SK-N-SH treated with all-trans-retinoic acid at 6 μM for 48 hours (cell line): ENCODE measurements around the gene EMSY.

Experiments used
- ATAC-seq: fragments of 200-7000 bp; cut with Tn5 transposase; 3 replicates; pipeline ENCODE4 v1.9.1; 2020; ENCODE audit warnings: mild to moderate bottlenecking, moderate library complexity
- ARNTL ChIP-seq: fragments of 450-650 bp; formaldehyde crosslinking; IDR thresholded peaks from 2 replicates; pipeline ENCODE4 v1.5.0; 2020; ENCODE audit warnings: low read depth, mild to moderate bottlenecking, moderate library complexity, borderline replicate concordance
- BACH2 ChIP-seq: fragments of 250-450 bp; sonication (Bioruptor Pico); IDR thresholded peaks from 2 replicates; pipeline ENCODE4 v1.9.0; 2021; ENCODE audit warnings: mild to moderate bottlenecking, borderline replicate concordance
- CSDC2 ChIP-seq: fragments of 250-450 bp; sonication (Bioruptor Pico); IDR thresholded peaks from 2 replicates; pipeline ENCODE4 v1.5.0; 2020; ENCODE audit warnings: mild to moderate bottlenecking, moderate library complexity
- CSRNP3 ChIP-seq: fragments of 250-450 bp; sonication (Bioruptor Pico); IDR thresholded peaks from 2 replicates; pipeline ENCODE4 v1.5.1; 2021; ENCODE audit warnings: mild to moderate bottlenecking, moderate library complexity
- ESRRG ChIP-seq: fragments of 250-450 bp; sonication (Bioruptor Pico); IDR thresholded peaks from 2 replicates; pipeline ENCODE4 v1.6.1; 2021; ENCODE audit warnings: mild to moderate bottlenecking
- GLIS3 ChIP-seq: fragments of 250-450 bp; sonication (Bioruptor Pico); IDR thresholded peaks from 2 replicates; pipeline ENCODE4 v1.5.0; 2020; ENCODE audit warnings: mild to moderate bottlenecking, moderate library complexity
- OSR1 ChIP-seq: fragments of 250-450 bp; sonication (Bioruptor Pico); IDR thresholded peaks from 2 replicates; pipeline ENCODE4 v1.8.0; 2022; ENCODE audit warnings: moderate library complexity, mild to moderate bottlenecking, inconsistent platforms
- PATZ1 ChIP-seq: fragments of 250-450 bp; sonication (Bioruptor Pico); IDR thresholded peaks from 2 replicates; pipeline ENCODE4 v1.8.0; 2020; ENCODE audit warnings: mild to moderate bottlenecking, moderate library complexity, borderline replicate concordance
- POU6F1 ChIP-seq: fragments of 250-450 bp; sonication (Bioruptor Pico); IDR thresholded peaks from 2 replicates; pipeline ENCODE4 v1.8.0; 2021; ENCODE audit warnings: low read depth, mild to moderate bottlenecking, moderate library complexity, borderline replicate concordance
- PPARA ChIP-seq: fragments of 250-450 bp; sonication (Bioruptor Pico); IDR thresholded peaks from 2 replicates; pipeline ENCODE4 v1.5.0; 2020; ENCODE audit warnings: mild to moderate bottlenecking, borderline replicate concordance
- SNAI2 ChIP-seq: fragments of 250-450 bp; sonication (Bioruptor Pico); IDR thresholded peaks from 2 replicates; pipeline ENCODE4 v1.5.0; 2020; ENCODE audit warnings: mild to moderate bottlenecking, moderate library complexity
- TCF4 ChIP-seq: fragments of 250-450 bp; sonication (Bioruptor Pico); IDR thresholded peaks from 2 replicates; pipeline ENCODE4 v1.8.0; 2021; ENCODE audit warnings: mild to moderate bottlenecking, moderate library complexity, borderline replicate concordance
- TOX ChIP-seq: fragments of 250-450 bp; sonication (Bioruptor Pico); IDR thresholded peaks from 2 replicates; pipeline ENCODE4 v1.8.0; 2021; ENCODE audit warnings: mild to moderate bottlenecking, moderate library complexity, borderline replicate concordance
- ZC3H10 ChIP-seq: fragments of 250-450 bp; sonication (Bioruptor Pico); IDR thresholded peaks from 2 replicates; pipeline ENCODE4 v1.5.1; 2021; ENCODE audit warnings: mild to moderate bottlenecking, moderate library complexity
- ZFP3 ChIP-seq: fragments of 250-450 bp; sonication (Bioruptor Pico); IDR thresholded peaks from 2 replicates; pipeline ENCODE4 v1.5.0; 2020; ENCODE audit warnings: mild to moderate bottlenecking, moderate library complexity
- ZFP30 ChIP-seq: fragments of 450-650 bp; formaldehyde crosslinking; IDR thresholded peaks from 2 replicates; pipeline ENCODE4 v1.5.0; 2022; ENCODE audit warnings: mild to moderate bottlenecking, moderate library complexity
- ZNF565 ChIP-seq: fragments of 450-650 bp; formaldehyde crosslinking; conservative IDR thresholded peaks from 2 replicates; pipeline ENCODE4 v1.5.0; 2020; ENCODE audit warnings: low read depth, mild to moderate bottlenecking, moderate library complexity
- ZNF70 ChIP-seq: fragments of 450-650 bp; formaldehyde crosslinking; IDR thresholded peaks from 2 replicates; pipeline ENCODE4 v1.5.0; 2020; ENCODE audit warnings: mild to moderate bottlenecking, moderate library complexity
- ZNF8 ChIP-seq: fragments of 450-650 bp; formaldehyde crosslinking; IDR thresholded peaks from 2 replicates; pipeline ENCODE4 v1.5.0; 2020; ENCODE audit warnings: mild to moderate bottlenecking, moderate library complexity
- TF ChIP-seq, protein P1 (sequence below): fragments of 250-450 bp; sonication (Bioruptor Pico); IDR thresholded peaks from 2 replicates; pipeline ENCODE4 v1.5.1; 2020; ENCODE audit warnings: low read depth, mild to moderate bottlenecking, moderate library complexity

EMSY gene

DNA sequence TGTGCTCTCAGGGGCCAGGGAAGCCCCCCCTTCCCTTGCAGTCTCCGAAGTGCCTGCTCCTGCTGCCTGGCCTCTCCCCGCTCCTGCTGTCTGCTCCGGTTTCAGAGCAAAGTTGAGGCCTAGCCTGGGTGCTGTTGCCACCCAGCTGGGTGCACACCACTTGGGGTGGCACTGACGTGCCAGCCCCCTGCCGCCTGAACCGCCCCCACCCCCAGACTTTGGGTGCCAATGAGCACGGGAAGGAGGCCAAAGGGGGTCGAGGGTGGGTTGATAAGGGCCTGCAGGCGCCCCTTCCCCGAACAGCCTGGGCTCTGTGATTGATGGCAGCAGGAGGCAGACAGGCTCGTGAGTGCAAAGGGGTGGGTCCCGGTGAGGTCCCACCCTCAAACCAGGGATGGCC is 48.2 kb downstream of the EMSY start (continued):
- TF ChIP-seq ESRRG (CRISPR knock-in tag) (no peak), CSDC2 (CRISPR knock-in tag) (no peak), GLIS3 (no peak)
- TF ChIP-seq, all 23 proteins: peak for 0

GRCh38 chr11:76493626-76494539 is 49.1 kb downstream of the EMSY start:
- TF ChIP-seq POU6F1 (CRISPR knock-in tag) (no peak), ZC3H10 (no peak), ZNF70 (CRISPR knock-in tag) (no peak), PATZ1 (CRISPR knock-in tag) (no peak), ESRRG (CRISPR knock-in tag) (no peak), PPARA (no peak), ZFP3 (no peak), SNAI2 (CRISPR knock-in tag) (no peak)

DNA sequence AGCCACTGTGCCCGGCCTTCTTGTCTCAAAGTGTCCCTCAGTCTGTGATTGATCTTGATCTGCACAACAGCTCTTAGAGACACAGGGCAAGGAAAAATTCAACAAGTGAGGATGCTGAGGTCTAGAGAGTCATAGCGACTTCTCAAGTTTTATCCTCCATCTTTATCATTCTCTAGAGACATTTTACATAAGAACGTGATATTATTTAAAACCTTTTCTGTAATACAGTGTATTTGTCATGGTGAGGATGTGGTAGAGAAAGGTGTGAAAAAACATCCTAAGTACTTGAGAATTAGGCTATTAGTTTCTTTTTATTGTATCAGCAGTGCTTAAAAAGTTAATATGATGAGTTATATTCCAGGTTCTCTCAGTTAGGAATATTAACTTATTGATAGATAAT is 50.2 kb downstream of the EMSY start:
- ATAC-seq, result no peak

More at GRCh38 chr11:76493626-76494539, 49.1 kb downstream of the EMSY start:
- ATAC-seq, result no peak

GRCh38 chr11:76496174-76496573 is 51.4 kb downstream of the EMSY start:
- no peak for ATAC-seq
- no peak for TF ChIP-seq PATZ1 (CRISPR knock-in tag)
- no peak for TF ChIP-seq CSRNP3
- no peak for TF ChIP-seq ZNF565 (CRISPR knock-in tag)
- TF ChIP-seq ZC3H10, result no peak
- no peak for TF ChIP-seq ZNF8 (CRISPR knock-in tag)
- TF ChIP-seq SNAI2 (CRISPR knock-in tag), result no peak
- TF ChIP-seq CSDC2 (CRISPR knock-in tag), result no peak
- no peak for TF ChIP-seq ZFP30
- no peak for TF ChIP-seq GLIS3
- no peak for TF ChIP-seq ARNTL (CRISPR knock-in tag)
- TF ChIP-seq ZNF70 (CRISPR knock-in tag), result no peak
- no peak for TF ChIP-seq TOX (CRISPR knock-in tag)
- TF ChIP-seq PPARA, result no peak

More for the DNA sequence above, 50.2 kb downstream of the EMSY start:
- TF ChIP-seq OSR1 (CRISPR knock-in tag), result no peak
- TF ChIP-seq, protein P1, sequence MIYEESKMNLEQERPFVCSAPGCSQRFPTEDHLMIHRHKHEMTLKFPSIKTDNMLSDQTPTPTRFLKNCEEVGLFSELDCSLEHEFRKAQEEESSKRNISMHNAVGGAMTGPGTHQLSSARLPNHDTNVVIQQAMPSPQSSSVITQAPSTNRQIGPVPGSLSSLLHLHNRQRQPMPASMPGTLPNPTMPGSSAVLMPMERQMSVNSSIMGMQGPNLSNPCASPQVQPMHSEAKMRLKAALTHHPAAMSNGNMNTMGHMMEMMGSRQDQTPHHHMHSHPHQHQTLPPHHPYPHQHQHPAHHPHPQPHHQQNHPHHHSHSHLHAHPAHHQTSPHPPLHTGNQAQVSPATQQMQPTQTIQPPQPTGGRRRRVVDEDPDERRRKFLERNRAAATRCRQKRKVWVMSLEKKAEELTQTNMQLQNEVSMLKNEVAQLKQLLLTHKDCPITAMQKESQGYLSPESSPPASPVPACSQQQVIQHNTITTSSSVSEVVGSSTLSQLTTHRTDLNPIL (CRISPR knock-in tag), result no peak
- TF ChIP-seq ZFP30, result no peak
- no peak for TF ChIP-seq ZNF70 (CRISPR knock-in tag)
- TF ChIP-seq TCF4, result no peak
- TF ChIP-seq TOX (CRISPR knock-in tag), result no peak
- no peak for TF ChIP-seq ZFP3
- TF ChIP-seq BACH2 (CRISPR knock-in tag), result no peak
- no peak for TF ChIP-seq ZNF565 (CRISPR knock-in tag)
- no peak for TF ChIP-seq SNAI2 (CRISPR knock-in tag)
